GM19438 (cell line): Measurements from ENCODE around the gene LHFPL5.

Source experiments
- ATAC-seq: cut with Tn5 transposase; IDR thresholded peaks from one replicate; pipeline ENCODE4 v1.9.1; 2021; ENCODE audit warnings: low read depth; ENCODE audit not compliant: unreplicated experiment

Gene LHFPL5

GRCh38 chr6:35804996-35805736, at the start of gene LHFPL5:
TSS of gene LHFPL5 (plus strand) at chr6:35805352. CDS start at chr6:35805671, 319 bp downstream.
- no peak for ATAC-seq

- ATAC-seq = no peak
Measured at GRCh38 chr6:35757456-35758123, 47.6 kb upstream of the LHFPL5 start.

- no peak for ATAC-seq
Measured at GRCh38 chr6:35759426-35759825, 45.7 kb upstream of the LHFPL5 start.

- ATAC-seq = no peak
Measured at GRCh38 chr6:35765739-35766138, 39.4 kb upstream of the LHFPL5 start.

- ATAC-seq = no peak
Measured at GRCh38 chr6:35769211-35769610, 35.9 kb upstream of the LHFPL5 start.

- ATAC-seq = no peak
Measured at GRCh38 chr6:35771343-35771627, 33.9 kb upstream of the LHFPL5 start.

- ATAC-seq = no peak
Measured at GRCh38 chr6:35774116-35774794, 30.9 kb upstream of the LHFPL5 start.

- no peak for ATAC-seq
Measured at GRCh38 chr6:35775031-35775430, 30.1 kb upstream of the LHFPL5 start.

- ATAC-seq = no peak
Measured at GRCh38 chr6:35776364-35777215, 28.6 kb upstream of the LHFPL5 start, which contains the start of gene CLPSL2. TSS of gene CLPSL2 (plus strand) at chr6:35776598. CDS start at chr6:35776619, 21 bp downstream.

- ATAC-seq = no peak
Measured at GRCh38 chr6:35777356-35778102, 27.6 kb upstream of the LHFPL5 start.

GRCh38 chr6:35778437-35778836, 26.7 kb upstream of the LHFPL5 start:
- ATAC-seq = no peak

GRCh38 chr6:35780719-35781118, 24.4 kb upstream of the LHFPL5 start, which contains the start of gene CLPSL1:
TSS of gene CLPSL1 (plus strand) at chr6:35781019. CDS start at chr6:35781111, 92 bp downstream.
- ATAC-seq = no peak

- no peak for ATAC-seq
Measured at GRCh38 chr6:35781290-35781689, 23.9 kb upstream of the LHFPL5 start.

GRCh38 chr6:35782424-35782823, 22.7 kb upstream of the LHFPL5 start:
- no peak for ATAC-seq

- ATAC-seq = no peak
Measured at GRCh38 chr6:35784200-35784599, 21.0 kb upstream of the LHFPL5 start.

- no peak for ATAC-seq
Measured at GRCh38 chr6:35786272-35786671, 18.9 kb upstream of the LHFPL5 start.

- no peak for ATAC-seq
Measured at GRCh38 chr6:35786810-35787209, 18.3 kb upstream of the LHFPL5 start.

- ATAC-seq = no peak
Measured at GRCh38 chr6:35787266-35788218, 17.6 kb upstream of the LHFPL5 start.

- no peak for ATAC-seq
Measured at GRCh38 chr6:35788423-35788982, 16.6 kb upstream of the LHFPL5 start.
